Stimulated activated CD4-positive, alpha-beta T cell treated with anti-CD3 and anti-CD28 coated beads, Interleukin-15, amount 100 ng/mL, for 48 hours (primary cell): ENCODE measurements around the gene PHACTR2.

ENCODE experiments used
- DNase-seq, 2 donors: peaks; one replicate each; pipeline ENCODE4 v3.0.0-alpha.2; 2020; ENCODE audit warnings: low read depth in 2 of 2

The PHACTR2 gene

GRCh38 chr6:143742070-143742954, 64.5 kb downstream of the PHACTR2 start:
- DNase-seq = no peak

- DNase-seq = no peak
Measured at GRCh38 chr6:143742955-143743255, 65.1 kb downstream of the PHACTR2 start.

- DNase-seq = no peak
Measured at GRCh38 chr6:143743301-143744166, 65.8 kb downstream of the PHACTR2 start.

GRCh38 chr6:143744551-143745165, 66.9 kb downstream of the PHACTR2 start:
- DNase-seq = no peak

- DNase-seq = no peak
Measured at GRCh38 chr6:143745166-143746133, 67.7 kb downstream of the PHACTR2 start.

- no peak for DNase-seq
Measured at GRCh38 chr6:143746202-143747119, 68.7 kb downstream of the PHACTR2 start.

GRCh38 chr6:143747347-143747842, 69.6 kb downstream of the PHACTR2 start:
- DNase-seq = no peak

- no peak for DNase-seq
Measured at GRCh38 chr6:143749891-143750290, 72.1 kb downstream of the PHACTR2 start.

GRCh38 chr6:143750877-143751276, 73.1 kb downstream of the PHACTR2 start:
- DNase-seq = no peak

- no peak for DNase-seq
Measured at GRCh38 chr6:143752459-143752858, 74.7 kb downstream of the PHACTR2 start.

GRCh38 chr6:143753678-143754077, 75.9 kb downstream of the PHACTR2 start:
- no peak for DNase-seq

- no peak for DNase-seq
Measured at GRCh38 chr6:143754204-143754603, 76.4 kb downstream of the PHACTR2 start.

GRCh38 chr6:143755301-143755744, 77.6 kb downstream of the PHACTR2 start:
- DNase-seq = no peak

GRCh38 chr6:143757346-143757832, 79.6 kb downstream of the PHACTR2 start:
- DNase-seq = no peak

GRCh38 chr6:143758551-143758950, 80.8 kb downstream of the PHACTR2 start:
- DNase-seq = no peak

GRCh38 chr6:143759666-143760065, 81.9 kb downstream of the PHACTR2 start:
- DNase-seq = no peak

GRCh38 chr6:143761074-143761473, 83.3 kb downstream of the PHACTR2 start:
- DNase-seq = no peak

- no peak for DNase-seq
Measured at GRCh38 chr6:143762126-143762525, 84.4 kb downstream of the PHACTR2 start.

- no peak for DNase-seq
Measured at GRCh38 chr6:143765422-143766184, 87.8 kb downstream of the PHACTR2 start.
